Osteocyte (in vitro differentiated cells): ENCODE measurements around the gene TBL2. TPM values are rescaled to one million over a fixed set of nuclear protein-coding genes. Genes with fewer than 3 reads are reported as not detected.

Experiments used
- DNase-seq: peaks from one replicate; pipeline ENCODE4 v3.0.0; 2021; ENCODE audit warnings: mixed read lengths; ENCODE audit not compliant: unreplicated experiment; ENCODE audit errors: extremely low spot score
- H3K27ac Mint-ChIP-seq: one replicate; pipeline ENCODE4 v1.8.0; 2021; ENCODE audit warnings: mild to moderate bottlenecking, mixed read lengths; ENCODE audit not compliant: unreplicated experiment
- H3K27me3 Mint-ChIP-seq: one replicate; pipeline ENCODE4 v1.8.0; 2021; ENCODE audit warnings: mixed read lengths; ENCODE audit not compliant: unreplicated experiment
- H3K36me3 Mint-ChIP-seq: one replicate; pipeline ENCODE4 v1.8.0; 2021; ENCODE audit warnings: mixed read lengths; ENCODE audit not compliant: unreplicated experiment
- H3K4me1 Mint-ChIP-seq: one replicate; pipeline ENCODE4 v1.8.0; 2021; ENCODE audit warnings: mixed read lengths; ENCODE audit not compliant: unreplicated experiment
- H3K4me3 Mint-ChIP-seq: one replicate; pipeline ENCODE4 v1.8.0; 2021; ENCODE audit warnings: mild to moderate bottlenecking, moderate library complexity, mixed read lengths; ENCODE audit not compliant: unreplicated experiment
- H3K9me3 Mint-ChIP-seq: one replicate; pipeline ENCODE4 v1.8.0; 2021; ENCODE audit warnings: mixed read lengths; ENCODE audit not compliant: unreplicated experiment
- total RNA-seq: library from RNA; stranded (reverse); gene quantifications from 2 replicates; pipeline ENCODE4 v1.2.1, GENCODE V29; 2021
- TF ChIP-seq, protein P1 (sequence below): fragments of 200-600 bp; sonication (generic); IDR thresholded peaks from 2 replicates; pipeline ENCODE4 v1.5.0; 2021; ENCODE audit warnings: antibody characterized with exemption, mild to moderate bottlenecking, moderate library complexity

Gene TBL2
- total RNA-seq, 1 donor from 2014 or later, result 48.0 TPM

DNA sequence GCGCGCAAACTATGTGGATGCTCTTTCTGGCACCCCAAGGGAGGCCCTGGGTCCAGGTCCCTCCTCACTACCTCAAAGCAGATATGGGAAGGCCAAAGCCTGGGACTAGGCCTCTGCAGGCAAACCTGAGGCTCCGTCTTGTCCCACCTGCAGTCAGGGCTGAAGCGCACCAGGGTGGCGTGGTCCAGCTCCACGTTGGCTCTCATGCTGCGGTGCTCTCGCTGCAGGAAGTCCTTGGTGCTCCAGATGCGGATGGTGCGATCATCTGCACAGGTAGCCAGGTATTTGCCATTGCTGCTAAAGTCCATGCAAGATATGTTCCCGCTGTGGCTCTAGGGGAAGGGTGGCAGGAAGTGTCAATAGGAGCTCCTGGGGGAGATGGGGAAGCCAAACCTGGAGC is 4.6 kb downstream of the TBL2 start:
- Mint-ChIP-seq H3K27me3 (no peaks in the 10 kb centered on the region), H3K36me3 (peaks cover 36% of the 10 kb centered on the region), H3K27ac (no peak overlapping the region), H3K9me3 (no peaks in the 10 kb centered on the region), H3K4me1 (peaks cover 18% of the 10 kb centered on the region), H3K4me3 (no peak overlapping the region)
- TF ChIP-seq, protein P1, sequence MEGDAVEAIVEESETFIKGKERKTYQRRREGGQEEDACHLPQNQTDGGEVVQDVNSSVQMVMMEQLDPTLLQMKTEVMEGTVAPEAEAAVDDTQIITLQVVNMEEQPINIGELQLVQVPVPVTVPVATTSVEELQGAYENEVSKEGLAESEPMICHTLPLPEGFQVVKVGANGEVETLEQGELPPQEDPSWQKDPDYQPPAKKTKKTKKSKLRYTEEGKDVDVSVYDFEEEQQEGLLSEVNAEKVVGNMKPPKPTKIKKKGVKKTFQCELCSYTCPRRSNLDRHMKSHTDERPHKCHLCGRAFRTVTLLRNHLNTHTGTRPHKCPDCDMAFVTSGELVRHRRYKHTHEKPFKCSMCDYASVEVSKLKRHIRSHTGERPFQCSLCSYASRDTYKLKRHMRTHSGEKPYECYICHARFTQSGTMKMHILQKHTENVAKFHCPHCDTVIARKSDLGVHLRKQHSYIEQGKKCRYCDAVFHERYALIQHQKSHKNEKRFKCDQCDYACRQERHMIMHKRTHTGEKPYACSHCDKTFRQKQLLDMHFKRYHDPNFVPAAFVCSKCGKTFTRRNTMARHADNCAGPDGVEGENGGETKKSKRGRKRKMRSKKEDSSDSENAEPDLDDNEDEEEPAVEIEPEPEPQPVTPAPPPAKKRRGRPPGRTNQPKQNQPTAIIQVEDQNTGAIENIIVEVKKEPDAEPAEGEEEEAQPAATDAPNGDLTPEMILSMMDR, result no peak
- no peak for DNase-seq

DNA sequence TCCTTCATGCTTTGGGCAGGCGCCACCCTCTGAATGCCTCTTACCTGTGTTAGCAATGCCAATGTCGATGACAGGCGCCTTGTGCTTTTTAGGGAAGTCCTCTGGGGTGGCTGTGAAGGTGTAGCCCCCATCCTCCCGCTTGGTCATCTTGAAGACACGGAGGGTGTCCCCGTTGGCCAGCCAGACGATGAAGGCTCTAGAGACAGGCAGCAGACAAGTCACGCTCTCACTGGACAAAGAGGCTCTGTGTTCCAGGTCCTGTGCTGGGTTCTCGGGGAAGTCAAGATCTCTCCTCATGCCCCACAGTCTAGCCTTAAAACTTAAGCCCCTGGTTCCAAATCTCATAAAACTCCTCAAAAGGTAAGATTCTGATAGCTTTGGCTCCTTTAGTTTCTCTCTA is 5.1 kb downstream of the TBL2 start:
- TF ChIP-seq, protein P1, result no peak
- H3K9me3 Mint-ChIP-seq, result no peaks in the 10 kb centered on the region
- peaks cover 37% of the 10 kb centered on the region for H3K36me3 Mint-ChIP-seq

DNA sequence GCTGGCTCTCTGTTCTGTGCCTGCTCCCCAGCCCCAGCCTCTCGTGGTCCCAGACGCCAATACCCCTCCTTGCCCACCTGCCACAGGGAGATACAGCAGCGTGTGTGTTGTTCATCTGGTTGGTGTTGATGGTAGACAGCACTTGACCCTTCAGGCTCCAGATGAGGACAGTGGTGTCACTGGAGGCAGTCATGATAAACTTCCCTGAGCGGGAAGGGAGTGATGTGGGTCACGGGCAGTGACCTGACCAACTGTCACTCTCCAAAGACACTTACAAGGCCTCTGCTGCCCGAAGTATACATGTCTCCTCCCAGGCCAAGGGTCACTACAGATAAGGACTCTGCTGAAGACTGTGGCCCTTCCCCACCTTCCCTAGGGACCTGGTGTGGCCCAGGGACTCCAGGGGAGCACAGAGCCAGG is 5.6 kb downstream of the TBL2 start:
- H3K4me3 Mint-ChIP-seq, result no peak overlapping the region
- peaks cover 37% of the 10 kb centered on the region for H3K36me3 Mint-ChIP-seq
- no peaks in the 10 kb centered on the region for H3K27me3 Mint-ChIP-seq

More for the DNA sequence above, 5.1 kb downstream of the TBL2 start:
- H3K27me3 Mint-ChIP-seq, result no peaks in the 10 kb centered on the region
- H3K4me3 Mint-ChIP-seq, result no peak overlapping the region
- H3K27ac Mint-ChIP-seq, result no peak overlapping the region
- H3K4me1 Mint-ChIP-seq, result peaks cover 16% of the 10 kb centered on the region
- no peak for DNase-seq

DNA sequence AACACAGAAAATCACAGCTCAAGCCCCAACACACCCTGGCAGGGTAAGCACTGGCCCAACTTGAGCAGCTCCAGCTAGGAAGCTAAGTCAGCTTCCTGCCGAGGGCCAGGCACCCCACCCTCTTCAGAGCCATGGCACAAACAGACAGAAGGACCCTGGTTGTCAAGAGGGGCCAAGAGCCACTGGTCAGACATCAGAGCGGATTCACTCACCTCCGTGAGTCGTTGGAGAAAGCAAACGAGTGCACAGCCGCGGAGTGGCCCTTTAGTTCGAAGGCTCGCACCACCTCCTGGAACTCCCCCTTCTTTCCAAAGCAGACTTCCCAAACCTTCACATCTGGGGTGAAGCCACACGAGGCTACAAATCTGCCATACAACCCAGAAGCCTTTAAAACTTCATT is 7.4 kb downstream of the TBL2 start:
- TF ChIP-seq, protein P1, result no peak
- no peak overlapping the region for H3K4me3 Mint-ChIP-seq
- no peaks in the 10 kb centered on the region for H3K9me3 Mint-ChIP-seq
- H3K27me3 Mint-ChIP-seq, result no peaks in the 10 kb centered on the region
- H3K4me1 Mint-ChIP-seq, result peaks cover 5% of the 10 kb centered on the region
- H3K27ac Mint-ChIP-seq, result no peak overlapping the region
- peaks cover 37% of the 10 kb centered on the region for H3K36me3 Mint-ChIP-seq
- no peak for DNase-seq

More for the DNA sequence above, 5.6 kb downstream of the TBL2 start:
- DNase-seq, result no peak
- Mint-ChIP-seq H3K9me3 (no peaks in the 10 kb centered on the region), H3K4me1 (peaks cover 16% of the 10 kb centered on the region), H3K27ac (no peak overlapping the region)
- TF ChIP-seq, protein P1, result no peak

DNA sequence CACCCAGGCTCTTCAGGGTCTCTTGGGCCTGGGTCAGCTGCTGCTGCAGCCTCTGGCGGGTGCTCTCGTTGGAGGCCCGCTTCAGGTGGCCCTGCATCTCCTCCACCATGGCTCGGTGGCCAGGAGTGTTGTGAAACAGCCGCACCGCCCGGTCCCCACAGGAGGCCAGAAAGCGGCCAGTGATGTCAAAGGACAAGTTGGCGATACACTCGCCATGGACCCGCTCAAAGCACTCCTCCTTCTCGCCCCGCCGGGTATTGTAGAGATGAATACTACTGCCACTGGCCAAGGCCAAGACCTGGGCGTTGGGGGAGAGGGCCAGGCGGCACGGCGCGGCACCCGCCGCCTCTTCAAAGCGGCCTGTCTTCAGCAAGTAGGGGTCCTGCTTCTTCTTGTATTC is 7.9 kb downstream of the TBL2 start:
- TF ChIP-seq, protein P1, result no peak
- Mint-ChIP-seq H3K27ac (no peak overlapping the region), H3K27me3 (no peaks in the 10 kb centered on the region), H3K4me3 (no peak overlapping the region), H3K4me1 (peaks cover 5% of the 10 kb centered on the region), H3K36me3 (peaks cover 37% of the 10 kb centered on the region), H3K9me3 (no peaks in the 10 kb centered on the region)
- DNase-seq, result no peak
